HFF-Myc (cell line): ENCODE measurements around the gene SERPINB1.

Source experiments
- DNase-seq: peaks from one replicate; pipeline ENCODE4 v3.0.0-alpha.2; 2011; ENCODE audit warnings: low read depth; ENCODE audit errors: extremely low read depth
- H3K4me3 ChIP-seq: replicated peaks from 2 replicates; pipeline ENCODE4 v1.5.1; 2011; ENCODE audit warnings: low read depth, mild to moderate bottlenecking, control low read depth, low read length
- TF ChIP-seq, protein P1 (sequence below): IDR thresholded peaks from 2 replicates; pipeline ENCODE4 v1.5.1; 2012; ENCODE audit warnings: mild to moderate bottlenecking, low read depth, low read length, control low read depth; ENCODE audit errors: missing control alignments

The SERPINB1 gene

DNA sequence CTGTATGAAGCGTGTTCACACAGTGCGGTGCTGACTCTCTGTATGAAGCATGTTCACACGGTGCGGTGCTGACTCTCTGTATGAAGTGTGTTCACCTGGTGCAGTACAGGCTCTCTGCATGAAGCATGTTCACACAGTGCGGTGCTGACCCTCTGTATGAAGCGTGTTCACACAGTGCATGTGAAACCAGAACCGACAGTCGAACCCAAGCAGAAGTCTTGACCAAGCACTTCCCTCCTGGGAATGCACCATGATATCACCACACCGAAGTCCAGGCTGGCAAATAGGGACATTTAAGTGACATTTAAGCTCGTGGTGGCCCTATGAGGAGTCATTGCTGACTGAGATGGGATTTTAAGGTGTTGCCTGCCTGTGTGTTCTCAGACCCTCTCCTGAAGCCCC lies 11.3 kb upstream of the SERPINB1 start:
- TF ChIP-seq, protein P1, sequence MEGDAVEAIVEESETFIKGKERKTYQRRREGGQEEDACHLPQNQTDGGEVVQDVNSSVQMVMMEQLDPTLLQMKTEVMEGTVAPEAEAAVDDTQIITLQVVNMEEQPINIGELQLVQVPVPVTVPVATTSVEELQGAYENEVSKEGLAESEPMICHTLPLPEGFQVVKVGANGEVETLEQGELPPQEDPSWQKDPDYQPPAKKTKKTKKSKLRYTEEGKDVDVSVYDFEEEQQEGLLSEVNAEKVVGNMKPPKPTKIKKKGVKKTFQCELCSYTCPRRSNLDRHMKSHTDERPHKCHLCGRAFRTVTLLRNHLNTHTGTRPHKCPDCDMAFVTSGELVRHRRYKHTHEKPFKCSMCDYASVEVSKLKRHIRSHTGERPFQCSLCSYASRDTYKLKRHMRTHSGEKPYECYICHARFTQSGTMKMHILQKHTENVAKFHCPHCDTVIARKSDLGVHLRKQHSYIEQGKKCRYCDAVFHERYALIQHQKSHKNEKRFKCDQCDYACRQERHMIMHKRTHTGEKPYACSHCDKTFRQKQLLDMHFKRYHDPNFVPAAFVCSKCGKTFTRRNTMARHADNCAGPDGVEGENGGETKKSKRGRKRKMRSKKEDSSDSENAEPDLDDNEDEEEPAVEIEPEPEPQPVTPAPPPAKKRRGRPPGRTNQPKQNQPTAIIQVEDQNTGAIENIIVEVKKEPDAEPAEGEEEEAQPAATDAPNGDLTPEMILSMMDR: no peak
- no peak for DNase-seq
- H3K4me3 ChIP-seq: no peak overlapping the region

DNA sequence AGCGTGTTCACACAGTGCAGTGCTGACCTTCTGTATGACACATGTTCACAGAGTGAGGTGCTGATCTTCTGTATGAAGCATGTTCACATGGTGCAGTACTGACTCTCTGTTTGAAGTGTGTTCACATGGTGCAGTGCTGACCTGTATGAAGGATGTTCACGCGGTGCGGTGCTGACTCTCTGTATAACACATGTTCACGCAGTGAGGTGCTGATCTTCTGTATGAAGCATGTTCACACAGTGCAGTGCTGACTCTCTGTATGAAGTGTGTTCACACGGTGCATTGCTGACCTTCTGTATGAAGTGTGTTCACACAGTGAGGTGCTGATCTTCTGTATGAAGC lies 10.8 kb upstream of the SERPINB1 start:
- DNase-seq: no peak
- H3K4me3 ChIP-seq: no peak overlapping the region
- TF ChIP-seq, protein P1: no peak

DNA sequence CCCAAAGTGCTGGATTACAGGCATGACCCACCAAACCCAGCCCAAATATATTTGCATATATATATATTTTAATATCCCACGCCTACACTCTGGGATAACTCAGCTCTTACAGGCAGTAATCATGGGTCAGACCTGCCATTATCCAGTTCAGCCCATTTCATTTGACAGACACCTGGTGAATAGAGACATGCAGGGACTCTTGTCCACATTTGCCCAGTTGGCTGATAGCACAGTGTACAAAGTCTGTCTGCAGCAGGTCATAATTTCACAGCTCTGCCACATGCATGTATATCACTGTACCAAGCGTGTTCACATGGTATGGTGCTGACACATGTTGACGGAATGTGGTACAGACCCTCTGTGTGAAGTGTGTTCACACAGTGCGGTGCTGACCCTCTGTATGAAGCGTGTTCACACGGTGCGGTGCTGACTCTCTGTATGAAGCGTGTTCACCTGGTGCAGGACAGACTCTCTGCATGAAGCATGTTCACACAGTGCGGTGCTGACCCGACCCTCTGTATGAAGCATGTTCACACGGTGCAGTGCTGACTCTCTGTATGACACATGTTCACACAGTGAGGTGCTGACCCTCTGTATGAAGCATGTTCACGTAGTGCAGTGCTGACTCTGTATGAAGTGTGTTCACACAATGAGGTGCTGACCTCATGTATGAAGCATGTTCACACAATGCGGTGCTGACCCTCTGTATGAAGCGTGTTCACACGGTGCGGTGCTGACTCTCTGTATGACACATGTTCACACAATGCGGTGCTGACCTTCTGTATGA lies 10.3 kb upstream of the SERPINB1 start:
- no peak overlapping the region for H3K4me3 ChIP-seq
- TF ChIP-seq, protein P1: no peak
- DNase-seq: no peak

DNA sequence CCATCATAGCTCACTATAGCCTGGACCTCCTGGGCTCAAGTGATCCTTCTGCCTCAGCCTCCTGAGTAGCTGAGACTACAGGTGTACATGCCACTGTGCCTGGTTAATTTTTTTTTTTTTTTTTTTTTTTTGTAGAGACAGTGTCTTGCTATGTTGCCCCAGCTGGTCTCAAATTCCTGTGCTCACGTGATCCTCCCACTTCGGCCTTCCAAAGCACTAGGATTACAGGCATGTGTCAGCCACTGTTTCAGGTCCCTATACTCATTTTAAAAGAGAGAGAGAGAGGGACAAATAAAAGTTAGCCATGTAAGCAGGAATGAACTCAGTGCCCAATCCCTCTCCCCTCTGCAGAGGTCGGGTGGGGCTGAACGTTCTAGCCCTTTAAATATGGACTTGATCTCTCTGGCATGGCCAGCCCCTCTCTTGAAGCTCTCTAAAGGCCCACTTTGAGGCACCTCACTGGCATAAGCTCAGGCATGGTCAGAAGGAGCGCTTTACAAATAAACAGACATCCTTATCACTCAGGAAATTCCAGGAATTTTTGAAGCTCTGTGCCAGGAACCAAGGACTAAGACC lies 9.0 kb upstream of the SERPINB1 start:
- TF ChIP-seq, protein P1: no peak
- DNase-seq: no peak
- H3K4me3 ChIP-seq: no peak overlapping the region

DNA sequence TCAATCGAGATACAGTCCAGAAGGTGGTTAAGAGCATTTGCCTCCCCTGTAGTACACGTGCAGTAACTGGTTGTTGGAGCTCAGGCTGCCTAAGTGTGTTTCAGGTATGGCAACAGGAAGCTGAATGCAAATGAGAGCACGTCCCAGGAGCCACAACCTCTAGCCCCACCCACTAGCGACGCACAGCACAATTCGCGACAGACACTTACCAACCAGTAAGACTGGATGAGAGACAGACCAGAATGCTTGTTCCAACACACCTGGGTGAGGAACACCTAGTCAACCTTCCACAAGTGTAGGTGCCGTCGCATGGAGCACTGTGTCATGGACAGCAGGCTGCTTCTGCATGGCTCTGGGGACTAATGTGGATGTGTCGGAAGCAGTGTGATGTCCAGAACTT lies 7.2 kb upstream of the SERPINB1 start:
- TF ChIP-seq, protein P1: no peak
- no peak for DNase-seq
- H3K4me3 ChIP-seq: no peak overlapping the region

DNA sequence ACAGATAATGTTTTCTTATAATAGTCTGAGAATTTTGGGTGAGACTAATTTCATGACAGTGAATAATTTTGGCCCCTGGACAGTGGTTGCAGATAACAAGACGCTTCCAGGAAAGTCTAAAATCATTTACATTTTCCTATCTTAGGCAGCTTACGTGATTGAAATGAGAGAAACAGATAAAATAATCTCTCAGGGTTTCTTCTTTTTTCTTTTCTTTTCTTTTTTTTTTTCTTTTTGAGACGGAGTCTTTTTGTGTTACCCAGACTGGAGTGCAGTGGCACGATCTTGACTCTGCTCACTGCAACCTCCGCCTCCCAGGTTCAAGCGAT lies 4.2 kb upstream of the SERPINB1 start:
- no peak for DNase-seq
- no peak overlapping the region for H3K4me3 ChIP-seq
- TF ChIP-seq, protein P1: no peak

DNA sequence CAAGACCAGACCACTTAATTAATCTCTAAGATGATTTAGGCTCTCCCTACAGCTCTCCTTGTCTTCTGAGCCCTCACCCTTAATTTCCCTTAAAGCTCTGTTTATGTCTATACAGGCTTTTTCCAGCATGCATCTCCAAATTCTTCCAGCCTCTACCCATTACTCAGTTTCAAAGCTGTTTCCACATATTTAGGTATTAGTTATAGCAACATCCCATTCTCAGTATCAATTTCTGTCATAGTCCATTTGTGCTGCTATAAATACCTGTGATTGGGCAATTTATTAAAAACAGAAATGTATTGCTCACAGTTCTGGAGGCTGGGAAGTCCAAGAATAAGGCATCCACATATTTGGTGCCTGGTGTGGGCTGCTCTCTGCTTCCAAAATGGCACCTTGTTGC lies 2.3 kb upstream of the SERPINB1 start:
- H3K4me3 ChIP-seq: no peak overlapping the region
- TF ChIP-seq, protein P1: no peak
- DNase-seq: no peak
